Mammary epithelial cell (primary cell): ENCODE results near the gene HACD4.

Source experiments
- EZH2 ChIP-seq: IDR thresholded peaks from 2 replicates; pipeline ENCODE4 v1.6.1; 2012; ENCODE audit warnings: low read length, inconsistent platforms, borderline replicate concordance
- TF ChIP-seq, protein P1 (sequence below), 2 donors: IDR thresholded peaks in 1 of 2; conservative IDR thresholded peaks in 1 of 2; 2 replicates each; pipeline ENCODE4 v1.5.1; 2011 to 2012; ENCODE audit warnings: inconsistent platforms in 2 of 2, low read length in 2 of 2, mild to moderate bottlenecking in 2 of 2, control low read depth in 1 of 2, low read depth in 1 of 2; ENCODE audit not compliant: insufficient read depth in 1 of 2; ENCODE audit errors: extremely low read depth in 1 of 2

DNA sequence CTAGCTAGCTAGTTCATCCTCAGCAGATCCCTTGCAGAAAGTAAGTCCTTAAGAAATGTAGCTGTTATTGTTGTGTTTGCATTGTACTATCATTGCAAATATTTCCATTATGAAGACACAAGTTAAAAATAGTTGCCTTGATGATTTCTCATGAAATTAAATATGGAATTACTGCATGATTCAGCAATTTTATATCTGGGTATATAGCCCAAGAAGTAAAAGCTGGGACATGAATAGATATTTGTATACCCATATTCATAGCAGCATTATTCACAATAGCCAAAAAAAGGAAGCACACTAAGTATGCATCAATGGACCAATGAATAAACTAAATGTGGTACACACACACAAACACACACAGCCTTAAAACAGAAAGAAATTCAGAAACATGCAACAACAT, 39.5 kb upstream of the HACD4 start:
- TF ChIP-seq, protein P1, sequence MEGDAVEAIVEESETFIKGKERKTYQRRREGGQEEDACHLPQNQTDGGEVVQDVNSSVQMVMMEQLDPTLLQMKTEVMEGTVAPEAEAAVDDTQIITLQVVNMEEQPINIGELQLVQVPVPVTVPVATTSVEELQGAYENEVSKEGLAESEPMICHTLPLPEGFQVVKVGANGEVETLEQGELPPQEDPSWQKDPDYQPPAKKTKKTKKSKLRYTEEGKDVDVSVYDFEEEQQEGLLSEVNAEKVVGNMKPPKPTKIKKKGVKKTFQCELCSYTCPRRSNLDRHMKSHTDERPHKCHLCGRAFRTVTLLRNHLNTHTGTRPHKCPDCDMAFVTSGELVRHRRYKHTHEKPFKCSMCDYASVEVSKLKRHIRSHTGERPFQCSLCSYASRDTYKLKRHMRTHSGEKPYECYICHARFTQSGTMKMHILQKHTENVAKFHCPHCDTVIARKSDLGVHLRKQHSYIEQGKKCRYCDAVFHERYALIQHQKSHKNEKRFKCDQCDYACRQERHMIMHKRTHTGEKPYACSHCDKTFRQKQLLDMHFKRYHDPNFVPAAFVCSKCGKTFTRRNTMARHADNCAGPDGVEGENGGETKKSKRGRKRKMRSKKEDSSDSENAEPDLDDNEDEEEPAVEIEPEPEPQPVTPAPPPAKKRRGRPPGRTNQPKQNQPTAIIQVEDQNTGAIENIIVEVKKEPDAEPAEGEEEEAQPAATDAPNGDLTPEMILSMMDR (conservative IDR thresholded peaks at IDR 0.05 in 1 of 2, IDR thresholded peaks at IDR 0.05 in 1 of 2; ENCODE audit: extremely low read depth in 1 of 2, insufficient read depth in 1 of 2, low read depth in 1 of 2, low read length in 2 of 2) = no peak
- no peak for TF ChIP-seq EZH2
